K562 (cell line): ENCODE measurements around the gene CACNG3.

Experiments
- DIDO1 ChIP-seq: fragments of 450-650 bp; IDR thresholded peaks from 2 replicates; pipeline ENCODE4 v1.6.1; 2016; ENCODE audit warnings: low read depth, missing biosample characterization, missing genetic modification characterization
- KDM1A ChIP-seq, 2 experiments: fragments of 450-650 bp; IDR thresholded peaks; 2 replicates each; pipeline ENCODE4 v1.6.1; 2016; ENCODE audit warnings: mild to moderate bottlenecking in 2 of 2
- TEAD2 ChIP-seq: fragments of 450-650 bp; IDR thresholded peaks from 2 replicates; pipeline ENCODE4 v1.6.1; 2016; ENCODE audit warnings: missing genetic modification characterization, control low read depth, missing compliant biosample characterization

DNA sequence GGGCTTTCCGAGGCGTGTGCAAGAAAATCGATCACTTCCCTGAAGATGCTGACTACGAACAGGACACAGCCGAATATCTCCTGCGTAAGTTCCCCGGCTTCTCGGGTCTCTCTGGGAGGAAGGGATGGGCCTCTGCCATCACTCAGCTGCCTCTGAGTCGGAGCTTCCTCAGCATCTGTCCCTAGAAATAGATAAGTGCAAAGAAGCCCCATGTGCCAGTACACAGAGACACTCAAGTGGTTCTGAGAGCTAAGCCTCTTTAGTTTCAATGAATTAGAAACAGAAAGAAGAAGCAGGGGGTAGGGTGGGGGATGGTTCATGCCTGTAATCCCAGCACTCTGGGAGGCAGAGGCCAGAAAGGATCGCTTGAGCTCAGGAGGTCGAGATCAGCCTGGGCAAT lies 90.6 kb downstream of the CACNG3 start:
- TF ChIP-seq TEAD2 (no peak), KDM1A (IDR thresholded peaks at IDR 0.05) (no peak), DIDO1 (tag) (no peak)
